GM20000 (cell line): ENCODE results near the gene MYO3B.

Experiments used
- DNase-seq: peaks from one replicate; pipeline ENCODE4 v3.0.0; 2012; ENCODE audit warnings: low spot score
- CTCF ChIP-seq: IDR thresholded peaks from 2 replicates; pipeline ENCODE4 v1.5.1; 2012; ENCODE audit warnings: mild to moderate bottlenecking, control low read depth; ENCODE audit errors: extremely low read depth, missing control alignments

Gene MYO3B

DNA sequence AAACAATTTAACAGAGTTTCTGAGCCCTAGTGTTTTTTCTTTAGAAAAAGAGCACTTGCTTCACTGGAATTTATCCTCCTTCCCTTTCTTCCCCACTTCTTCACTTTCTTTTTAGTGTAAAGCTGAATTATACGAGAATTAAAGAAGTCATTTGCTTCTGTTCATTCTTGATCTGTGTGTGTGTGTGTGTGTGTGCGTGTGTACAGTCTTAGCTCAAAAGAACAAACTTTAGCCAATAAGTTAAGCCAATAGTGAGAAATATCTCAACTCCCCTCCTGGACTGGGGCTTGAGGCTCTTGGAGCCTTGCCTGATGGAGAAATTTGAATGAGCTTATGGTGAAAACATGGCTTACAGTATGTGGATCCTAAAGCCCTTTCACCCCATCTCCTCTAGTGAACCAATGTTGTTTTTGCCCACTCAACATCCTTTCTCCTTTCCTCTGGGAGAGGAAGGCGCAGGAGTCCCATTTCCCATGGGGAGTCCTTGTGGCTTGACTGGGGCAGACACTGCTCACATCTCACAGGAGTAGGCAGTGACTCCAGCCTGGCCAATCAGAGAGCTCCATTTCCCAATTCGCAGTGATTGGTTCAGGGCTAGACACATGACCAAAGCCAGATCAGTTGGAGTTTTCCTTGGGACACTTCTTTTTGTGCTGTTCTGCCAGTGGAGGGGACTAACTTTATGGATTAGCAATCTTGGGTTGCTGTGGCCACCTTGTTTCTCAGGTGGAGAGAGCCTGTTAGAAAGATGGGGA lies 16.3 kb upstream of the MYO3B start:
- TF ChIP-seq CTCF, result no peak
- no peak for DNase-seq

DNA sequence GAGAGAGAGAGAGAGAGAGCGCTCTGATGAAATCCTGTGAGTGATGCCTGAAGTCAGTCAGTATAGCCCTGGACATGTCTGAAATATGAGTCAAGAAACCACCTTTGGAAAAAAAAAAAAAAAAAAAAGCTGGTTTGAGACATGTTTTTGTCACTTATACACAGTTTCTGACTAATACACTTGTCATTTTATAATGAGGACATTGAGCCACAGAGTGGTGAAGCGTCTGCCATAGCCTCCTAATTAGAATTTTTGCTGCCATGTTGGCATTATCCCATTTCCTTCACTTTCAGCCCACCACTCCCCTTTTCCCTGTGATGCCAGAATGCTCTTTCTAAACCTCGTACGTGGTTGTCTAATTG lies 15.7 kb upstream of the MYO3B start:
- TF ChIP-seq CTCF, result no peak

DNA sequence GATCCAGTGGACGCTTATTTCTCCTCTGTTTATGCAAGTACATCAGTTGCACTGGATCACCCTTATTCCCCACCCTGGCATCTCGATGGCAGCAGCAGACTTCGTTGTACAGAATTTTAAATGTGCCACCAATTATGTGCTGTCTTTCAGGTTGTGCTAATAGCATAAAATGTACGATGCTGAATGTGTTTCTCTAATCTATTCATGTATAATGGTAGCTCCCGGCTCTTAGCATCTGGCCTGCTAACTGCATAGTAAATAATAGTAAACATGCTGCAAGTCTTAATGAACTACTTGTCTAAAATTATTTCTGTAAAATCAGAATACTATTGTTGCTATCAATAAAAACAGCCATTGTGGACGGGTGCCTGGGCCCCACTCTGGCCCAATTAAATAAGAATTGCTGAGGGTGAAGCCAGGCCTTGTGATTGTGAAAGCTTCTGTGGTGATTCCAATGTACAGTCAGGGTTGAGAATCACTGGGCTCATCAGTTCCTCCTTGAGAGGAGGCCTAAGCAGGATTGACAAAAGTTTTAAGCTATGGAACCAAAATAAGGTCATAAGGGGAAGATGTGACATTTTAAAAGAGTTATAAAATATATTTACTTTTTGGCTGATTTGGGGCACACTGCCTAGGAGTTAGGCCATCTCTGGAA lies 14.4 kb upstream of the MYO3B start:
- no peak for DNase-seq
- TF ChIP-seq CTCF, result no peak

More for the DNA sequence above, 15.7 kb upstream of the MYO3B start:
- no peak for DNase-seq

DNA sequence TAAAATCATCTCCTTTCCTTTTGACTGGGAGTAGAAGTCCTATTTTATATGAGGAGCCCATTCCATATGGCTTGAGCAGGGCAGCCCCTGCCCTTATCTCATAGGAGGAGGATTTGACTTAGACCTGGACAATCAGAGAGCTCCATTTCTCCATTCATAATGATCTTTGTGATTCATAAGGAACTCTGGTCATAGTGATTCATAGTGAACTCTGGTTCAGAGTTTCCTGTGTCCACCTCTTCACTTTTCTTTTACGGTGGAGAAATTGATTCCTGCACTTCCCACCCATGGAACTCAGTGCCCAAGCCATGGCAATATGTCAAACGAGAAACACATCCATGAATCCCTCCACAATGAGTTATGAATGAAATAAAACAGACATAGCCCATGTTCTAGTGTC lies 12.8 kb upstream of the MYO3B start:
- no peak for TF ChIP-seq CTCF
- DNase-seq, result no peak

DNA sequence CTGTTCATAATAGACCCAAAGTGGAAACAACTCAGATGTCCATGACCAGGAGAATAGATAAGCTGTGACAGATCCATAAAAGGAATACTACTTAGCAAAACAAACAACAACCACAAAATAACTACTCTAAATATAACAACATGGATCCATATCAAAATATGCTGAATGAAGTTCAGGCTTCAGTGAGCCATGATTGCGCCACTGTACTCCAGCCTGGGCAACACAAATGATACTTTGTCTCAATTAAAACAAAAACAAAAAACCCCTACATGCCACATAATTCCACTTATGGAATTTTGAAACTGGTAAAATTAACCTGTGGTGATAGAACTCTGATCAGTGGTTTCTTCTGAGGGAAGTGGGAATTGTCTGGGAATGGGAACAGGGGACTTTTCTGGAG lies 11.2 kb upstream of the MYO3B start:
- DNase-seq, result no peak
- no peak for TF ChIP-seq CTCF

- no peak for TF ChIP-seq CTCF
- no peak for DNase-seq
Measured at GRCh38 chr2:170170281-170171040, 7.5 kb upstream of the MYO3B start.

- TF ChIP-seq CTCF, result no peak
- no peak for DNase-seq
Measured at GRCh38 chr2:170176212-170176611, 1.7 kb upstream of the MYO3B start.
